HG03025 (cell line): ENCODE results near the gene KCNJ10.

Experiments
- ATAC-seq: cut with Tn5 transposase; IDR thresholded peaks from one replicate; pipeline ENCODE4 v1.9.1; 2021; ENCODE audit warnings: mild to moderate bottlenecking, moderate library complexity; ENCODE audit not compliant: unreplicated experiment, low FRiP score

KCNJ10 gene

DNA sequence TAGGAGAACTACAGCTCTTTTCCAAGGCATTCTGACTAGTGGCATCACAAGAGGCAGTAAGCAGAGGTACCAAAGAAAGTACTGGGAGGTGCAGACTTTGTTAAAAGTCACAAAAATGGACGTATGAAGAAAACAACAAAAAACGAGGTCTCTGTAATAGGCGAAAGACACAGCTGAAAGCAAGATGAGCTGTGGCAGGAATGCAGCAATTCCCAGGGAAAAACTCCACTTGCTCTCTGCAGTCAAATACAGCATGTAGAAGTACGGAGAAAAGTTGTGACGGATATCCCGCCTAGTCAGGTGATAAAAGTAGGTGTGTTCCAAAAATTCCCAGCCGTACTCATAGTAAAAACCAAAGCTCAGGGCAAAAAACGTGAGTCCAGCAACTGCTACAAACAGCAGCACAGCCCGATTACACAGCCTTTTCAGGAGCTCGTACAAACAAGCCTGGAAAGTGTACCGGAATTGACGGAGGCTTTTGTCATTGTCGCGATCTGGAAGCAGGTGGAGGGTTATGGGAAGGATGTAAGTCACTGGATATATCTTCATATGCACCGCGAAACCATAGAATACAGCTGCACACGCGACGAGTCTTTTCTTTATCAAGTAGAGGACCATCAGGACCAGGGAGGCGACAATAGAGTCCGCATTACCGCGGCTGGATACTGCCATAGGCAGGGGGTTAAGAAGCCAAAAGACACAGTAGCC lies 39.1 kb downstream of the KCNJ10 start:
- ATAC-seq, result no peak

DNA sequence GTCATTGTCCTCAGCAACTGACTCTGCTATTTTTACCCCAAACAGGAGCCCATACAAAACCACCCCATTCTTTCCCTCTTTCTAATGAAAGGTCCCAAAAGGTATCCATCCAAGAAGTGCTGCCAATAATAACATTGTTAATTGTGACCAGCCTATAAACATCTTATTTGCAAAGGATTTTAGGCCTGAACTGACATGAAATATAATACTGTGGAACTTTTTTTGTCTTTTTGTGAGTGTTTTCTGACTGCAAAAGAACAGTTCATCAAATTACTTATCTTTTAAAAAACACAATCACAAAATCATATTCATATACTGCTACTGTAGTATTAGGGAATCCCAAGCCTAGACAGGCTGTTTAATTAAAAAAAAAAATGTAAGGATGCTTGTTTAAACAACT lies 41.5 kb downstream of the KCNJ10 start:
- ATAC-seq, result no peak

DNA sequence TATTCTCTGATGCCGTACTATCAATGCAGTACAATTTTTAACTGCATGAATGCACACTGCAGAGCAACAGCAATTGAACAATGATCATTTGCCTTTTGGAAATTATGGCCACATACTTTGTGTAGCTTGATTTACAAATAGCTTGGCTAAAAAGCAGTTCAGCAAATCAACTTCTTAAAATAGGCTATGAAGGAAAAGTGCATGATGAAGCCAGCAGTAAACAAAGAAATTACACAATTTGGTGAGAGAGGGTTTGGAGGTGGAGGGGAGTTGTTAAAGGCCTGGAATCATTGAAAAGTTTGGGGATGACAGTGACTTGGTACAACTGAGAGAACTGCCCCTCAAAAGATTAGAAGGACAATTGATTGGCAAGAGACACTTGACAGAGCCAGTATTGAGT lies 44.6 kb downstream of the KCNJ10 start:
- ATAC-seq, result no peak

DNA sequence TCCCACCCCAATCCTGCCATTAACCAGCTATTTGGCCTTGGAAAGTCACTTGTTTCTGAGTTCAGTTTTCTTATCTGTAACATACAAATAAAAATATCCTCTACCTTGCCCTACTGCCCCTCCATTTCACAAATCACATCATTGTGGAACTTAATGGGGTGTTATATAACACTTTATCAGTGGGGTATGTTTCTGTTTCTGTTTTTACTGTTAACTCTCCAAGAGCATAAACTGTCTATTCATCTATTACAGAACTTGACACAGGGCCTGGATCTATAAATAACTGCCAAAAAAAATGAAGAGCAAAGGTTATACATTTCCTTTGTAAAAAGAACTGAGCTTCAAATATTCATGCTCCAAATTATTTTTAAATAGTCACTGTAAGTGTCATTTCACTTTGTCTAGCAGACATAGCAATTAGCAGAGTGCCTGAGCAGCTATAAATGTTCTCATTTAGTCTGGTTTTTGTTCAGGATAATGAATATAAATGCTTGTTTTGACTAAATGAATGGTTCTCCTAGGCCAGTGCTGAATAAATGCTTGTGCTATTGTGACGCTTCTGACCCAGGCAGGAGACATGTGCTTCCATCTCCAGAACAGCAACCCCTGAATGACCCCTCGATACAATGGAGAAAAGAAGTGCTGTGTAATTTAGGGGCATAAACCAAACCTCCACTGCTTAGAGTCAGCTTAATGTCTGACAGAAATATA lies 45.6 kb downstream of the KCNJ10 start:
- no peak for ATAC-seq

DNA sequence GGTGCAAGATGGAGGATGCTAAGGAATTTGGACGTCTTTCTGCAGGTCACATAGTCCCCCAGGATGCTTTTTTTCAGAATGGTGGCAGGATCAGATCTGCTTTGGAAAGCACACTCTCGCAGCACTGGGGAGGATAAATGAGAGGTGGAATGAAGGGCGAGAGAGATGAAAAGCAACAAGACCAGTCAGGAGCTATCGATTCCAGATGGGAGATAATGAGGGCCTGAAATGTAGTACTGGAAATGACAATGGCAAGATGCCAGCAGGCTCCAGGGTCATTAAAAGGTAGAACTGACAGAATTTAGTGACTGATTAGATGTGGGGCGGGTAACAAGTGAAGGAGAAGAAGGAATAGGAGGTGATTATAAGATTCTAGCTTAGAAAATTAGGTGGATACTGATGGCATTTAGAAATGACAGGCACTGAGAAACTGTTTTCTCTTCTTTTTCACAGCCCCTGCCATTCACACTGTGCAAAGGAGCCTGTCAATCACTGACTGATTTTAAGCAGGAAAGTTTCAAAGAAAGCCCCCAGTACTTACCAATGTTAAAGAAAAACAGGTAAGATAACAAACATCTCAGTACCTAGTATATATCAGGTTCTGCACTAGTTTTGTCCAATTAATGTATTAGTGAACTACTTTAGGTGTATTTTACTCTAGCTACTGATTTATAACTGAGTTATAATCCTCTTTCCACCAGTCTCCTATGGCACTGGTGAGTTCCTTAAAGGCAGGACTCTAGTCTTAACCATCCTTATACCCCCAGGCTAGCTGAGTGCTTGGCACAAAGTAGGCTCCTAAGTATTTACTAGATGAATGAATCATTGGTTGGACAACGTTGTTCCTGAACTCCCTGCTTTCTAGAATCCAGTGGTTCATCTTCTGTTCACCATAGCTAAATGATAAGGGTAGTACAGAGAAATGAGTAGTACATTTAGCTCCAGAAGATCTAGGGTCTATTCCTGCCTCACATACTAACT lies 47.3 kb downstream of the KCNJ10 start:
- no peak for ATAC-seq

DNA sequence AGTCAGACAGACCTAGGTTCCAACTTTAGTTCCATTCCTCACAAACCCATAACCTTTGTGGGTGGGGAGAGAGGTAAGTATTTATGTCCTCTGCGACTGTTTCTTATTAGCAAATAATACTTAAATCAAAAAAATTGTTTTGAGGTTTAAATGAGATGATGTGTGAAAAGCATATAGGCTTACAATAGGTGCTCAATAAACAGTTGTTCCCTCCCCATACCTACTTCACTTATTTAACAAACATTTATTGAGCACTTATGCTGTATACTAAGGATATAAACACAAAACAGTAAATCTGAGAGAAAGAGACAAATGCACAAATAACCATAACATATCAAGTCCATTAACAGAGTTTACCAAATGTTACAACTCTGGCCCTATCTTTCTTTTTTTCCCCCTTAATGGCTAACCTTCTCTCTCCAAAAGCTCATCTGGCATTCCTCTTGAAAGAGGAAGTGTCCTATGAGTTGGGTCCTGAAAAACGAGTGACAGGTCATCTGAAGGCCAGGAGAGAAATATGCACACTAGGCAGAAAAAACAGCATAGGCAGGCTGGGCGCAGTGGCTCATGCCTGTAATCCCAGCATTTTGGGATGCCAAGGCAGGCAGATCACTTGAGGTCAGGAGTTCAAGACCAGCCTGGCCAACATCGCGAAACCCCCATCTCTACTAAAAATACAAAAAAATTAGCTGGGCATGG lies 48.4 kb downstream of the KCNJ10 start:
- ATAC-seq, result no peak

DNA sequence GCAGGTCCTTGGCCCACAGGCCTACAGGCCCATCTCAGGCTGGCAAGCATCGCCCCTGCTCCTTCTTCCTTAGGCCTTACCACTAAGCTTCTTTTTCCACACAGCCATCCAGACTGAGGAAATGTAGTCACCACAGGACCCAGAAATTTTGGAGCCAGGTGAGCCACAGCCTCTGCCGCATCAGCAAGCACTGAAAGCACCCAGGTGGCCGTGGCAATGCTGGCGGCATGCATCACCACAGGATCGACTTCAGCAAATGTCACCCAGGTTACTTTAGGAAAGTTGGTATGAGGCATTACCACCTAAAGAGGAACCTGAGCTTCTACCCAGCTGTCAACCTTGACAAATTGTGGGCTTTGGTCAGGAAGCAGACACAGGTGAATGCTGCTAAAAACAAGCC lies 49.8 kb downstream of the KCNJ10 start:
- no peak for ATAC-seq

DNA sequence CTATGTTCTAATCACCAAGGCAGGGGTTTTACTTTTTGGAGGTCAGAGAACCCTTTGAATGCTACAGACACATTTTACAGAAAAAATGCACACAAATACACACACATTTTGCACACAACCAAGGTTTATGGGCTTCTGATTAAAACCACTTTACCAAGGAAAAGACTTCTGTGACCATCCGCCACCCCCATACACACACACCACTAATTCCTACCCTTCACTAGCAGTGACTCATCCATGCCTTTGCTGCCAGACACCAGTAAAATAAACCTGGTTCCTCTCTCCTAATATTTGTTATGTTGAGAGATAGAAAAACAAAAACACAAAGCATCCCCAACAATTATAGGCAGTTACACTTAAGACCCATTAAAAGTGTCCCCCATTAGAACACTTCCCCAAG lies 51.1 kb downstream of the KCNJ10 start:
- no peak for ATAC-seq

DNA sequence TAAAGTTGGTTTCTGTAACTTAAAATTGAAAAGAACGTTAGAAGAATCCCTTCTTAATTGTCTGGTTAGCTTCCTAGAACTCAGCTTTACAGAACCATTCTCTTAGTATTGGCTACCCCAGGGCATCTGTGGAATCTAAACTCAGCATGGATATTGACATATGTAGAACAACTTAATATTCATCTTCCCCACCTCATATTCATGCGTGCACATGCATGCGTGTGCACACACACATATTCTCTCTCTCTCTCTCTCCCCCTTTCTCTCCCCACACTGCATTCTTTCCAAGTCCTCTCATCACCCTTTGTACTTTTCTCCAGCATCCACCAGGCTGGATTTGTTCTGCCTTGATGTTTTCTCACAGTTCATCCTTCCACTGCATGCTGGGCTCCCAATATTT lies 51.6 kb downstream of the KCNJ10 start:
- no peak for ATAC-seq

DNA sequence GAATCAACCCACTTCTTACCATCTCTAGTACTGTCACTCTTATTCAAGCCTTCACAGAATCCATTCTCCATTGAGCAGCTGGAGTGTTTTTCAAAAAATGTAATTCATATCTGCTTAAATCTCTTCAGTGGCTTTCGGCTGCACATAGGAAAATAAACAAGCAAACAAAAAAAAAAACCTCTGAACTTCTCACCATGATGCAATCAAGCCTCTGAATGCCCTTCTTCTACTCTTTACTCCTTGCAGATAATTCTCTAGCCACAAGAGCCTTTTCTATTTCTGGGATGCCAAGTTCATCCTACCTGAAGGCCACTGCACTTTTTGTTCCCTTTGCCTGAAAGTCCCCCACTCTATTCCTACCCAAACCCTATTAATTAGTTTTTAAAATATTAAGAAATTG lies 52.4 kb downstream of the KCNJ10 start:
- no peak for ATAC-seq

DNA sequence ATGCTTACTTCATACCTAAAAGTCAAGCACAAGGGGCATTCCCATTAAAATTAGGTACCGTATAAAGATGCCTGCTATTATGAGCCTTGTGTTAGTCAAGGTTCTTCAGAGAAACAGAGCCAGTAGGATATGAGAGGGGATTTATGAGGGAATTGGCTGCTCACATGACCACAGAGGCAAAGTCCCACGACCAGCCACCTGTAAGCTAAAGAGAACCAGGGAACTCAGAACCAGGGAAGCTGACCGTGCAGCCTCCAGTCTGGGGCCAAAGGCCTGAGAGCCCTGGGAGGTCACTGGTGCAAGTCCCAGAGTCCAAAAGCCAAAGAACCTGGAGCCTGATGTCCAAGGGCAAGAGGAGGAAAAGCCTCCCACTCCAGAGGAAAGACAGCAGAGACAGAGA lies 58.2 kb downstream of the KCNJ10 start:
- ATAC-seq, result no peak

DNA sequence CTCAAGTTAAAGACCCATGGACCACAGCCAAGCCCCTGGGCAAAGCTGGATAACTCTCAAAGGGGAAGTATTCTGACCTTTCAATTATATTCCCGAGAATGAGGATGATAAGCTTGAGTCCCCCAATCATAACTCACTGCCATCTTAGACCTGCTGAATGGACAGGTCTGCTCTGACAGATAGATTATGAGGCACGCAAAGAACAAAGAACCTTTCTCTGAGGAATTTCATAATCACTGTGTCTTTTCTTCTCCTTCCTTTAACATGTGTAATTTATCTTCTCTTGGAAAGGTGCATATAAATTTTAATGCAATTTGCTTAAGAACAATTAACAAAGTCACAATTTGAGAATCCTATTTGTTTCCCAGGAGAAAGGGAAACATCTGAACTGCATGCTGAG lies 60.2 kb downstream of the KCNJ10 start:
- no peak for ATAC-seq

DNA sequence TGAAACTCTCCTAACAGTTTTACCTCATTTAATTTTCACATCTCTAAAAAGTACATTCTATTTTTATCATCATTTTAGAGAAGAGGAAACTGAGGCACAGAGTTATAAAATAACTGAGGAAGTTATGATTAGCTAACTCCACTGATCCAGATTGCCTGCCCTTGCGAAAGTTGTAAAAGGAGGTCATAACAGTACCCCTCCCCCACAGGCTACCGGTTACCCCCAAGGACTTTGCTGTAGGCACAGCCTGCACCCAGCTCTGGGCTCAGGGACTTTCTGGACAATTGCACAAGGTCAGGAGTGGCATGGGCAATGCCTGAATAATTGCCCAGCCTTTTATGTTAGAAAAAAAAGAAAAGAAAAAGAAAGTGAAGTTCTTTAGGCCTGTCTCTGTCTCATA lies 60.9 kb downstream of the KCNJ10 start:
- ATAC-seq, result no peak

DNA sequence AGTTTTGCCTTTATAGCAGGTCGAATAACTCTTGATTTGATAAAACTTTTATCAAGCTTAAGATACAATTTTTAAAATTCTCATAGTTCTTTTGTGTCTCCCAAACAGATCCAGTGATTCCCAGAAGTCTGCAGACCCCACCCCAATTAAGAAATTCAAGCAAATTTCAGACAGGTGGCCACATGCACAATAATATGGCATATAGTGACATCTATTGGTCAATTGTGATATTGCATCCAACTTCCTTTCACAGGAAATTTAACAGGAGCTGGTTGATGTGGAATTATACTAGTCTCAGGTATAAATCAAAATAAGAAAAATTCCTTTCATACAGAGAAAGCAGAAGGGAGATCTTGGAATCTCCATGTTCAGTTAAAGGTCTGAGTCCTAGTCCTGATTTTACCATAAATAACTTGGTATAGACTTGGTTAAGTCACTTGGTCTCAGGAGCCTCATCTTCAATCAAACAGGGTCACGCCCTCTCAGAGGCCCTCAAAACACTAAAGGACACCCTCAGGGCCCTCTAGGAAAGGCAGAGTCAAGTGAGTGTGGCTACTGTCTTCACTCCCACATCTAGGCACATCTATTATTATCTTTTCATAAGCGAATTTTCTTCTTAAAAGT lies 62.3 kb downstream of the KCNJ10 start:
- no peak for ATAC-seq

DNA sequence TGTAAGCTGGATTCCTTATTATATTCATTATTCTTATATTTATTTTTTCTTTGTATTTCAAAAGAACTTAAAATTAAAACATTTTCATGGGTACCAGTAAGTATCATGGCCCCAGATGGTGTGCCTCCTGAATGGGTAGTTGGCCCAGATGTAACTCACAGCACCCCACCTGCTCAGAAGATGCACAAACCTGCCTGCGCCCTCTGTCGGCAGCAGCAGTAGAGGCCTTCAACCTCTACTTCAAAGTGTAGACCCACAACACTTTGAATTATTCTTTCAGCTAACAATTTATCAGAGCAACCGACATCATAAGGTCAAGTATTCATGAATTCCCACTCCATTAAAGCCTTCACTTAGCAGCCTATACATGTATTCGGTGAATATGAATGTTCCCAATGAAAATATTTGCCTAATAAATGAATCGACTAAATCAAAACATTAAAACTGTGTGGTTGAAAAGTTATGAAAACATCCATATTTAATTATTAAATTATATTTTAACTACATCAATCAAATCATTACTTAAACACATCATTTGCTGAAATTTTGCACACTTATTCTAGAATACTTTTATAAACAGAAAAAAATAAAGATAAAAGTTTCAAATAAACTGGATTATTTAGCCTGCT lies 63.5 kb downstream of the KCNJ10 start:
- no peak for ATAC-seq

DNA sequence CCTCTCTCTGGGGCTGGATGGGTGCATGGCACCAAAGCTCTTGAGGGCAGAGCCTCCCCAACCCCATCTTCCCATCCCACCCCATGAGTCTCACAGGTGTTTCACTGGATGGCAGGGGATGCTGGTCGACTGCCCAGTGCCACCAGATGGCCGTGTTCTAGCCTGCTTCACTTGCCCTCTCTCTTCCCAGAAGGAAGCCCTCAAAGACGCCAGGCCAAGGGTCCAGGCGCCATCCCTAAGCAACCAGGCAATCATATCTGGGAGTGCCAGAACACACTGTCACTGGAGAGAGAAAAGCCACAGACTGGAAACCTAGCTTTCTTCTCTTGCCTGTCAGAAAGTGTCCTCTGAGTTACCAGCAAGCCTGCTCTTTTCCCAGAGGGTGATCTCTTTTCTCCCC lies 64.9 kb downstream of the KCNJ10 start:
- no peak for ATAC-seq

DNA sequence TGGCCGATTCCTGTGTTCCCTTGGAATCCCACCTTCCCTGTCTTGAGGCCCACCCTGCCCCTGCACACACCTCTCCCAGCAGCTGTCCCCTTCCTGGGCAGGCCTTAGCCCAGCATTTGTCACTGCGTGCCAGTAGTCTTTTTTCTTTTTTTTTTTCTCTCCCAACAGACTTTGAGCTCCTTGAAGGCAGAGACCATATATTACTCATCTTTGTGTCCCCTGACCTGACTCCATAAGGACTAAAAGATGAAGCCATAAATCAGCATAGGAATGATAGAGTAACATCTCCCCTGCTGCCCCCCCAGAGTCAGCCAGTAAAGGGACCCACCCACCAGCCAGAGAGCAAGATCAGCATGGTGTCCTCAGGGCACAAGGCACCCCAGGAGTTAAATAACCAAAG lies 65.5 kb downstream of the KCNJ10 start:
- ATAC-seq, result no peak

DNA sequence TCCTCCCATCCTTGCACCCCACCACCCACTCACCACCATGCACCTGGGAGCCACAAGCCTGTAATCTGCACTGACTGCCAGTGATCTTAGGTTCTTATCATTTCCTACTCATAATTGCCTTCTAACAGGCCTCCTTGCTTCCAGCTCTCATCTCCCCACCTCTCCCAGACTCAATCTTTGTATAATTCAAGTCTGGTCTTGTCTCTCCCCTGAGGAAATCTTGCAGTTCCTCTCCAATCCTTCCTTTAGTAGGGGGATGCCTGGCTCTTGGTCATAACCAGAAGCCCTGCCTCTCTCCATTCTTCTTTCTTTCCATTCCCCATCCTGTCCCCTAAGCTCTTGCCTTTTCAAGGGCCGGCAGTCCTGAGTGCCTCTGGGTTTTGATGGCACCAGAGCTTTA lies 66.0 kb downstream of the KCNJ10 start:
- ATAC-seq, result no peak

DNA sequence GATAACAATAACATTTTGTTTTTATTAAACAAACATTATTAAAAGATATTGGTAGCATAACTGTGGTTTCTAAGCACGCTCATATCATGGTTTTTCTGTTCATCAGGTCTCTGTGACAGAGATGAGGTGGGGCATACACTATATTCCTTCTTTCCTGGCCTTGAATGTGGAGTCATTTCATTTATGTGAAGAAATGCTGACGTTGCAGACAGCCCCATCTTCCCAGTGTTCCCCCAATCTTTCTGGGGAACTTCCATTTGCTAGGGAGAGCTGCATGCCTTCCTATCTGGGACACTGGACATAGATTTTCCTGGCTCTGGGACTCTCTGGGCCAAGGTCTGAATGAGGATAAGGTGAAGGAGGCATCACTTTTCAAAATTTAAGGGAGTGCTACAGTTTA lies 68.5 kb downstream of the KCNJ10 start:
- ATAC-seq, result no peak

DNA sequence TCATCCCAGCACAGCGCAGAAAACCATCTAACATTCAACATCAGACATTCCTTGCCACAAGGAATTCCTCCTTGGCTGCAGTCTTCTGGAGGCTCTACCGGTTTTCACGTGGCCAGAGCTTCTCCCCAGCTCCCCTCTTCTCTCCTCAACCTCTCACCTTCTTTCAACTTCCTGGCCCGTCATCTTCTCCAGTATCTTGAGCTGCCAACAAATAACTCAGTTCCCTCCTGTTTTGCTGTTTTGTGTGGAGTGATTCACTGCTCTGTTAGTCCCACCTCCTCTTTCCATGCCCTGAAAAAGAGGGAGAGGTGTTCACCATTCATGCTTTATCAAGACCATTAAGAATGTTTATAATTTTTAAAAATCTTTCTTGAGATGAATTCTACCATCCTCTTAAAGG lies 70.8 kb downstream of the KCNJ10 start:
- ATAC-seq, result no peak
